Measurements from ENCODE around the gene OLFM4.

Gene OLFM4

DNA sequence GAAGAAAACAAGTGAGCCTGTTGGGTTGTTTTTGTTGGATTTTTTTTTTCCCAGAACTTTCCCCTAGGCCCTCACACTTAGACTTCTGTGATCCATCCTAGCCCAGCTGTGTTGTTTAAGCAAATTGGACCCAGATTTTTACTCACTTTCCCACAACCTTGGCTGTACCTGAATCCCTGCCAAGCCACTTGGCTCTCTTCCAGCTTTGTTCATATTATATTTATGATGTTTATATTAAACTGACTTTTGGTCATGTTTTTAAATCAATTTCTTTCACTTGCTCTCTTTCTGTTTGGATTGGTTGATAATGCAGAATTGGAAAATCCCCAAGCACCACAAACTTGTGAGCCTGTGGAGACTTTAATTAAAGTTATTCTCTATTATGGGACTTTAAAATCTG, 16.6 kb downstream of the OLFM4 start:
- no peaks in the 10 kb centered on the region for H3K9me3 ChIP-seq (ENCODE audit: control insufficient read depth, insufficient read depth, low read depth, low read length)
- no peaks in the 10 kb centered on the region for H3K36me3 ChIP-seq (ENCODE audit: control insufficient read depth in 2 of 2, insufficient read depth in 1 of 2, low read length in 2 of 2)
- CTCF ChIA-PET, result interaction anchor here (1.3 kb wide), 1 partner anchor 77 kb away, joined by 3 read pairs; no protein-coding TSS in a partner anchor
- H3K27ac ChIP-seq (ENCODE audit: extremely low read depth, low read depth, low read length), result 0 out of 2 replicates have a peak overlapping the region, but pooled peaks have one; percentile 2
- TF ChIP-seq ZNF521 (tag by site-specific recombination; IDR thresholded peaks at IDR 0.05) (no peak), FEZF1 (tag by site-specific recombination; IDR thresholded peaks at IDR 0.05) (peak; percentile 21; the same call in 1 of the 2 replicates), ZNF23 (tag by site-specific recombination; IDR thresholded peaks at IDR 0.05; ENCODE audit: borderline replicate concordance) (no peak), KLF7 (tag by site-specific recombination; IDR thresholded peaks at IDR 0.05; ENCODE audit: borderline replicate concordance) (no peak), ZNF48 (tag by site-specific recombination; IDR thresholded peaks at IDR 0.05) (no peak), ZNF544 (tag by site-specific recombination; IDR thresholded peaks at IDR 0.05) (no peak), ZNF701 (tag by site-specific recombination; IDR thresholded peaks at IDR 0.05) (no peak)
- TF ChIP-seq, protein P1, sequence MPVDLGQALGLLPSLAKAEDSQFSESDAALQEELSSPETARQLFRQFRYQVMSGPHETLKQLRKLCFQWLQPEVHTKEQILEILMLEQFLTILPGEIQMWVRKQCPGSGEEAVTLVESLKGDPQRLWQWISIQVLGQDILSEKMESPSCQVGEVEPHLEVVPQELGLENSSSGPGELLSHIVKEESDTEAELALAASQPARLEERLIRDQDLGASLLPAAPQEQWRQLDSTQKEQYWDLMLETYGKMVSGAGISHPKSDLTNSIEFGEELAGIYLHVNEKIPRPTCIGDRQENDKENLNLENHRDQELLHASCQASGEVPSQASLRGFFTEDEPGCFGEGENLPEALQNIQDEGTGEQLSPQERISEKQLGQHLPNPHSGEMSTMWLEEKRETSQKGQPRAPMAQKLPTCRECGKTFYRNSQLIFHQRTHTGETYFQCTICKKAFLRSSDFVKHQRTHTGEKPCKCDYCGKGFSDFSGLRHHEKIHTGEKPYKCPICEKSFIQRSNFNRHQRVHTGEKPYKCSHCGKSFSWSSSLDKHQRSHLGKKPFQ (tag by site-specific recombination; IDR thresholded peaks at IDR 0.05), result no peak
- H3K4me1 ChIP-seq (ENCODE audit: control insufficient read depth, insufficient read depth, low read length), result peaks cover 4% of the 10 kb centered on the region
- no peak overlapping the region for H3K4me3 ChIP-seq (ENCODE audit: low read depth, low read length)
- POLR2A ChIA-PET, result no interaction called here

DNA sequence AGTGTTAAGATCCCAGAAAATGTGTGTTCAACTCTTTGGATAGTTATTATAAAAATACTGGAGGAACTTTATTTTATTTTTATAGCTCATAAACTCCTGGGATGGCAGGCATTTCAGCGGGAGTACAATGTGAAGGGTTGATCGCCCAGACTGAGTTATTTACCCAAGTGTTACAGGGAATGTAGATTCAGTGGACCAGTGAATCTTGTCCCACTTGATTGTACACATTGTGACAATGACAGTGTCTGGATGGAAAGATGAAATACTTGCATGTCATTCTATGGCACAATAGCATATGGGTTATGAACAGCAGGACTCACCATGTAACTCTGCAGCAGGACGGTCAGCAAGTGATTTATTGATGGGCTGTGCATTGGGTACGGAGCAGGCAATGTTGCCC, 20.3 kb downstream of the OLFM4 start:
- peaks cover 2% of the 10 kb centered on the region for H3K4me1 ChIP-seq (ENCODE audit: control insufficient read depth, insufficient read depth, low read length)
- no peaks in the 10 kb centered on the region for H3K36me3 ChIP-seq (ENCODE audit: control insufficient read depth in 2 of 2, insufficient read depth in 1 of 2, low read length in 2 of 2)
- H3K4me3 ChIP-seq (ENCODE audit: low read depth, low read length), result no peak overlapping the region
- no peak overlapping the region for H3K27ac ChIP-seq (ENCODE audit: extremely low read depth, low read depth, low read length)
- ChIA-PET POLR2A (no interaction called here), CTCF (no interaction called here)
- H3K9me3 ChIP-seq (ENCODE audit: control insufficient read depth, insufficient read depth, low read depth, low read length), result no peaks in the 10 kb centered on the region
- TF ChIP-seq YY1 (tag by site-specific recombination; IDR thresholded peaks at IDR 0.05) (no peak), ZNF785 (tag by site-specific recombination; IDR thresholded peaks at IDR 0.05) (no peak), ELK4 (IDR thresholded peaks at IDR 0.05; ENCODE audit: borderline replicate concordance, low read depth, low read length) (no peak), ZNF23 (tag by site-specific recombination; IDR thresholded peaks at IDR 0.05; ENCODE audit: borderline replicate concordance) (no peak), ZNF148 (tag by site-specific recombination; IDR thresholded peaks at IDR 0.05; ENCODE audit: borderline replicate concordance) (no peak), INSM2 (tag by site-specific recombination; IDR thresholded peaks at IDR 0.05) (no peak)
- TF ChIP-seq, protein P2, sequence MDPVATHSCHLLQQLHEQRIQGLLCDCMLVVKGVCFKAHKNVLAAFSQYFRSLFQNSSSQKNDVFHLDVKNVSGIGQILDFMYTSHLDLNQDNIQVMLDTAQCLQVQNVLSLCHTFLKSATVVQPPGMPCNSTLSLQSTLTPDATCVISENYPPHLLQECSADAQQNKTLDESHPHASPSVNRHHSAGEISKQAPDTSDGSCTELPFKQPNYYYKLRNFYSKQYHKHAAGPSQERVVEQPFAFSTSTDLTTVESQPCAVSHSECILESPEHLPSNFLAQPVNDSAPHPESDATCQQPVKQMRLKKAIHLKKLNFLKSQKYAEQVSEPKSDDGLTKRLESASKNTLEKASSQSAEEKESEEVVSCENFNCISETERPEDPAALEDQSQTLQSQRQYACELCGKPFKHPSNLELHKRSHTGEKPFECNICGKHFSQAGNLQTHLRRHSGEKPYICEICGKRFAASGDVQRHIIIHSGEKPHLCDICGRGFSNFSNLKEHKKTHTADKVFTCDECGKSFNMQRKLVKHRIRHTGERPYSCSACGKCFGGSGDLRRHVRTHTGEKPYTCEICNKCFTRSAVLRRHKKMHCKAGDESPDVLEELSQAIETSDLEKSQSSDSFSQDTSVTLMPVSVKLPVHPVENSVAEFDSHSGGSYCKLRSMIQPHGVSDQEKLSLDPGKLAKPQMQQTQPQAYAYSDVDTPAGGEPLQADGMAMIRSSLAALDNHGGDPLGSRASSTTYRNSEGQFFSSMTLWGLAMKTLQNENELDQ (tag by site-specific recombination; IDR thresholded peaks at IDR 0.05; ENCODE audit: low read depth), result no peak
- TF ChIP-seq, protein P3, sequence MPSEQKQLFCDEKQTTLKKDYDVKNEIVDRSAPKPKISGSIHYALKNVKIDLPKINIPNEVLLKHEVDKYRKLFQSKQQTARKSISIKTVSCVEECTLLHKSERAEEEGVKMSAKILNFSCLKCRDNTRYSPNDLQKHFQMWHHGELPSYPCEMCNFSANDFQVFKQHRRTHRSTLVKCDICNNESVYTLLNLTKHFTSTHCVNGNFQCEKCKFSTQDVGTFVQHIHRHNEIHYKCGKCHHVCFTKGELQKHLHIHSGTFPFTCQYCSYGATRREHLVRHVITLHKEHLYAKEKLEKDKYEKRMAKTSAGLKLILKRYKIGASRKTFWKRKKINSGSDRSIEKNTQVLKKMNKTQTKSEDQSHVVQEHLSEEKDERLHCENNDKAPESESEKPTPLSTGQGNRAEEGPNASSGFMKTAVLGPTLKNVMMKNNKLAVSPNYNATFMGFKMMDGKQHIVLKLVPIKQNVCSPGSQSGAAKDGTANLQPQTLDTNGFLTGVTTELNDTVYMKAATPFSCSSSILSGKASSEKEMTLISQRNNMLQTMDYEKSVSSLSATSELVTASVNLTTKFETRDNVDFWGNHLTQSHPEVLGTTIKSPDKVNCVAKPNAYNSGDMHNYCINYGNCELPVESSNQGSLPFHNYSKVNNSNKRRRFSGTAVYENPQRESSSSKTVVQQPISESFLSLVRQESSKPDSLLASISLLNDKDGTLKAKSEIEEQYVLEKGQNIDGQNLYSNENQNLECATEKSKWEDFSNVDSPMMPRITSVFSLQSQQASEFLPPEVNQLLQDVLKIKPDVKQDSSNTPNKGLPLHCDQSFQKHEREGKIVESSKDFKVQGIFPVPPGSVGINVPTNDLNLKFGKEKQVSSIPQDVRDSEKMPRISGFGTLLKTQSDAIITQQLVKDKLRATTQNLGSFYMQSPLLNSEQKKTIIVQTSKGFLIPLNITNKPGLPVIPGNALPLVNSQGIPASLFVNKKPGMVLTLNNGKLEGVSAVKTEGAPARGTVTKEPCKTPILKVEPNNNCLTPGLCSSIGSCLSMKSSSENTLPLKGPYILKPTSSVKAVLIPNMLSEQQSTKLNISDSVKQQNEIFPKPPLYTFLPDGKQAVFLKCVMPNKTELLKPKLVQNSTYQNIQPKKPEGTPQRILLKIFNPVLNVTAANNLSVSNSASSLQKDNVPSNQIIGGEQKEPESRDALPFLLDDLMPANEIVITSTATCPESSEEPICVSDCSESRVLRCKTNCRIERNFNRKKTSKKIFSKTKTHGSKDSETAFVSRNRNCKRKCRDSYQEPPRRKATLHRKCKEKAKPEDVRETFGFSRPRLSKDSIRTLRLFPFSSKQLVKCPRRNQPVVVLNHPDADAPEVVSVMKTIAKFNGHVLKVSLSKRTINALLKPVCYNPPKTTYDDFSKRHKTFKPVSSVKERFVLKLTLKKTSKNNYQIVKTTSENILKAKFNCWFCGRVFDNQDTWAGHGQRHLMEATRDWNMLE (tag by site-specific recombination; conservative IDR thresholded peaks at IDR 0.05; ENCODE audit: low read depth), result no peak

Measured in HEK293 (cell line).